KOPT-K1 (cell line): ENCODE data around the gene HOXB6.

Source experiments
- H3K27ac ChIP-seq: fragments of 200-600 bp; sonication (generic); 2 replicates; pipeline ENCODE4 v1.5.1; 2016; ENCODE audit warnings: antibody characterized with exemption, mild to moderate bottlenecking, low read depth, low read length; ENCODE audit not compliant: poor library complexity, severe bottlenecking
- H3K36me3 ChIP-seq: fragments of 200-600 bp; sonication (generic); 2 replicates; pipeline ENCODE4 v1.5.1; 2017; ENCODE audit warnings: antibody characterized with exemption, mild to moderate bottlenecking, low read length, moderate library complexity; ENCODE audit not compliant: insufficient read depth
- H3K9me3 ChIP-seq: fragments of 200-600 bp; sonication (generic); 2 replicates; pipeline ENCODE4 v1.5.1; 2017; ENCODE audit warnings: antibody characterized with exemption, low read length, mild to moderate bottlenecking; ENCODE audit not compliant: insufficient read depth, poor library complexity, severe bottlenecking

HOXB6 gene

DNA sequence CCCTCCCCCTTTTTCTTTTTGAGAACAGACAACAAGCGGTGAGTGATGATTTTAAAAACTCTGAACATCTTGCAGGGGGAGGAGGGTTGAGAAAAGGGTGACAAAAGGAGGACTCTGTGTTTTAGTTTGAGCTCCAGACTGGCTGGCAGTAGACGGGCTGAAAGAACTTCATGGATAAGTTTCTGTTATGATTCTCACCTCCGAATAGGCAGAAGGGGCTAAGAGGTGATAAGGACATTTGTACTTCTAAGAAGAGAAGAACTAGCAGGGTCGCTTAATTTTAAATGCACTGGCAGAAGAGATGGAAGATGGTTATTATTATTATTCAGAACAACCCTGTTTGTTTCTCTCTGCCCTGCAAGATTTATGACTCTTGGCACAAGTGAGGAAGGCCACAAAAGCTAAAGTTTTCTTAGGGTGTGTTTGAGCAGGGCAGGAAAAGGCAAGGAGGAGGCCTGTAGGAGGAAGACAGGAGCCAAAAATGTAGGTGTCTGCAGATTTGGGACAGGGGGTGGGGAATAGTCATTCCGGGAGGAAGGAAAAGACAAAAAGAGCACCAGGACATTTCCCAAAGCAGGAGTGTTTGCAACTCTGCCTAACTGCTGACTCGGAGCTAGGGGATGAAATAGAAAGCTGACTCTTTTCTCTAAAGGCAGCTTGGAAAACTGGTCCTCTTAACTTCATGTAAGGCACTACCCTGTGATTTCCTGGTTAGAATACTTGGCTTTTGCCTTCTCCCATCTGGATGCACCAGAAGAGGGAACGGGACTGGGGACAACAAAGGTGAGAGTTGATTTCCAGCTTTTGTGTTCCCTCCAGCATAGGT is 48.0 kb downstream of the HOXB6 start:
- Histone ChIP-seq H3K27ac (no peak overlapping the region), H3K36me3 (peaks cover 4% of the 10 kb centered on the region; the same call in 1 of the 2 replicates)

DNA sequence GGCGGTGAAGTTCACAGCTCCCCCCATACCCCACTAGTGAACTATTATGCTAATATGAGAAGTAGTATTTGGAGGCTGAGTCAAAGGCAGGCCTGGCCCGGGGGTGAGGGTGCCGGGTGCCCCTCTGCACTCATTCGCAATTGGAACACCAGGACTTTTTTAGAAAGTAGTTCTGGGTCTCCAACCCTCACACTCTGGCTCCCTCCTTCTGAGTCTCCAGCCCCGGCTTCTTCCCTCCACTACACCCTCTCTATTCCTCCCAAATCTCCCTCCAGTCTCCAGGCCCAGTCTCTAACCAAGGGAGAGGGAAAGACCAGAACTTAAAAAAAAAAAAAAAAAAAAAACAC is 48.6 kb downstream of the HOXB6 start:
- Histone ChIP-seq H3K36me3 (peaks cover 7% of the 10 kb centered on the region; the same call in 1 of the 2 replicates), H3K9me3 (no peaks in the 10 kb centered on the region), H3K27ac (no peak overlapping the region)

More for the DNA sequence above, 48.0 kb downstream of the HOXB6 start:
- no peaks in the 10 kb centered on the region for H3K9me3 ChIP-seq

DNA sequence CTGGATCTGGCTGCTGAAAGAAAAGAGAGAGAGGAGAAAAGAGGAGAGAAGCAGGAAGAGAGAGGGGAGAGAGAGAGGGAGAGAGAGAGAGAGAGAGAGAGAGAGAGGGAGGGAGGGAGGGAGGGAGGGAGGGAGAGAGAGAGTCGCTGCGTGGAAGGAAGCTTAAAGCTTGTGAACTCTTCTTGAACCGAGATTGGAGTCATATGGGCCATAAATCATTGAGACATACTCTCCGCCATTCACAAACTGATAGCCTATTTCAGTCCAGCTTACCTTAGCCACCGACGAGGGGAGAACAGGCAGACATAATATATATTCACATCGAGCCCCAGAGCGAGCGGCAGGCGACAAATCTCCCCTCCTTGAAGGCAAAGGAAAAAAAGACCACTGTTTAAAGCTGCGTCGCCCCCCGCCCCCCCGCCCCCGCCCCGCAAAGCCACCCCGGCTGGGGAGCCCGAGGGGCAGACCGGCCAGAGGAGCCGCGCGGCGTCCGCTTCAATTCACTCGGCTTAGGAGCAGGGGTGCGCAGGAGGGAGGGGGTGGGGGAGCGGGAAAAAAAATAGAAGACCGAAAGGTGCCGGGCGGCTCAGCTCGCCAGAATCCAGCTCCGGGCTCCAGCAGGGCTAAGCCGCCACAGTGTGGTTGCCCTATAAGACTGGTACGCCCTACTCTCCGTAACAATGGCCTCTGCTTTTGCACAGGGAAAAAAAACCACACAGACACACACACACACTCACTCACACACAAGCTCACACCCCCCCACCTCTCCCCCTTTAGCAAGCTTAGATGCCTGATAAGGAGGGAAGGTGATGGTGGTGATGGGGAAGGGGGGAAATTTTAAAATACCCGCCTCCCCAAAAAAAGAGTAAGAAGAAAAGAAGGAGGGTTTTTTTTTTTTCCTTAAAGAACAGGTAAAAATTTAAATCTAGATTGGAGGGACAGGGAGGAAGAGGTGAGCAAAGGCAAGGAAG is 49.2 kb downstream of the HOXB6 start:
- no peaks in the 10 kb centered on the region for H3K9me3 ChIP-seq
- H3K36me3 ChIP-seq: peaks cover 9% of the 10 kb centered on the region; the same call in 1 of the 2 replicates
- no peak overlapping the region for H3K27ac ChIP-seq

DNA sequence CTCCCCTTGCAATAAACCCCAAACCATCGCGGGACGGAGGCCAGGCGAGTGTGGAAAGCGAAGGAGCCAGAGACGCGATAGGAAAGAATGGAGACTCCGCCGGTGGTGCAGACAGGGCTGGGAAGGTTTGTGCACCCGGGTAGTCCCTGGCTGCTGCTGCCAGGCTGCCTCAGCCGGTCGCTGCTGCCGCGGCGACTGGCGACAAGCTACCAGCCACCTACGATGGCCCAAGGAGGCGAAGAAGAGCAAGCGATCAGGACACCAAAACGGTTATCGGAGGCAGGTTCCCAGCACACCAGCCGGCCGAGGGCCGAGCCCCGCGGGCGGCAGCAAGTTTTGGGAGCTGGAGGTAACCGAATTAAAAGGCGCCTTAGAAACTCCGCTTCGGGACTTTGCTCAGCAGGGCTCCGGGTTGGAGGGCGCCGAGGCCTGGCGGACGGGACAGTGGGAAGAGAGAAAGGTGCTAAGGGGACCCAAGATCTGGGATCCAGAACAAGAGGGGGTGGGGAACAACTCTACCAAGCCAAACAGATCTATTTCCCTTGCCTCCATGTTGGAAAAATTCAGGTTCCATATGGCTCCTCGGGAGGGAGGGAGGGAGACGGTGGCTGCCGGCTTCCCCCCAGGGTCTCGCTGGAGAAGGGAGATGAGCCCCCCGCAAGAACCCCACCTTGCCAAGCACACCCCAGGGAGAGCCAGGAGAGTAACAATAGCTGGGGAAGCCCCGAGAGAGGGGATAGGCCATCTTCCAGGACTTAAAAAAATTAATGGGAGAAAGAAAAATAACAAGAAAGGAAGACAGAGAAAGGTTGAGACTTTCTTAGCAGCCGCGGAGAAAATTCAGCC is 50.2 kb downstream of the HOXB6 start:
- peaks cover 18% of the 10 kb centered on the region for H3K36me3 ChIP-seq
- H3K9me3 ChIP-seq: no peaks in the 10 kb centered on the region
- no peak overlapping the region for H3K27ac ChIP-seq

DNA sequence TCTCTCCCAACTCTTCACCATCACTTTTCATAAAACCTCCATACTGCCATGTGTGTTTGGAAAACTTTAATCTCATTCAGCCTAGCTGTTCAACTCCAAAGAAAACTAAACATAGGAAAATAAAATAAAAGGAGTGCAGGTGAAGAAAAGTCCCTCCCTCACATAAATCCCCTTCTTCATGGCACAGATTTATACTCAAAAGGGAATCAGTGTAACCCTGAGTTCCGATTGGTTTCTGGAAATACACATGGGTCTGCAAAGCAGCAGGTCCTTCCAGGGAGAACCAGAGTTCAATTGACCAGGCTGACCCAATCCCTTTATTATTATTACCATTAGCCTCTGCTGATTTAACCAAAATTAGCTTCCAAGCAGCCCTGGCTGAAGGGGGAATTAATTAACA is 51.0 kb downstream of the HOXB6 start:
- no peak overlapping the region for H3K27ac ChIP-seq
- H3K36me3 ChIP-seq: peaks cover 18% of the 10 kb centered on the region
- no peaks in the 10 kb centered on the region for H3K9me3 ChIP-seq

DNA sequence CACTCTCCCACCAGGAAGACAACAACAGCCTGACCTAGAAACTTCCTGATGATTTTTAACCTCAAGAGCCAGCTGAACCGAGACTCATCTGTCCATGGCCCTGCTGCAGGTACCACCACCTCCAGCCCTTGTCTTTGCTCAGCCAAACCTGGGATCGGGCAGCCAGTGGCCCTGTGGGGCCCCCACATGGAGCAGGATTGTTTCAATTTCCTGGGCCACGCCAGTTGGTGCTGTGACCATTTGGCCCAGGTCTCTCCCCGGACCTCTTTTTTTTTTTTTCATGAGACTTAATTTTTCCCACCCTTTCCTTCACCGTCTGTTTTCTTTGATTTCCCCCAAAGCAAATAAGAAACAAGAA is 51.6 kb downstream of the HOXB6 start:
- H3K36me3 ChIP-seq: peaks cover 18% of the 10 kb centered on the region

DNA sequence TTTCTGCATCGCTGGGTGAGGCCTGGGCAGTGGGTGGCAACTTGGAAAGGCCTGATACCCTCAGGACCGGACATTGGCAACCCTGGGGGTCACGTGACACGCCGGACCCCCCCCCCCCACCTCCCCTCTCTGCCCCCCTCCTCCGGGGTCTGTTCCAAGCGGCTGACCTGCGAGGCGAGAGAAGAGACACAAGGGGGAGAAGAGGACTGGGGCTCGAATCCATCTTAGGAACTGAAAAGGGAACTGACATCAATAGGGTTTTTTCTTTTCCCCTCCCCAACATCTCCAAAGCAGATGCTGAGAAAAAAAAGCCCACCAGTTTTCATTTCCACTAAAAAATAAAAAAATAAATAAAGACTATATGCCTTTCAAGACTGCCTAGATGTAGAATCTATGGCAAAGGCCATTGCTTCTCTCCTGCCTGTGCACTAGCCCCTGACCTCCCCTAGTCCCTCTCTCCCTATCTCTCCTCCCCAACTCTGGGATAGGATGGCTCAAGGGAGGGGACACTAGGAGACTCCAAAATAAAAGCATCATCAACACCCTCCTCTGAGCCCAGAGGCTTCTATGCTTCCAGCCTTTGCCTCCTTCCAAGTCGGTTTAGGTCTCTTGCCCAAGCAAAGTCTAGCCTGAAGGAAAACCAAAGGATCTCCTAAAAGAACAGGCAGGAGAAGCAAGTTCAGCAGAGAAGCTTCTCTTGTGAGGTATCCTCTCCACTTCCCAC is 52.2 kb downstream of the HOXB6 start:
- H3K27ac ChIP-seq: no peak overlapping the region
- H3K36me3 ChIP-seq: peaks cover 18% of the 10 kb centered on the region

More for the DNA sequence above, 51.6 kb downstream of the HOXB6 start:
- no peaks in the 10 kb centered on the region for H3K9me3 ChIP-seq
- no peak overlapping the region for H3K27ac ChIP-seq

DNA sequence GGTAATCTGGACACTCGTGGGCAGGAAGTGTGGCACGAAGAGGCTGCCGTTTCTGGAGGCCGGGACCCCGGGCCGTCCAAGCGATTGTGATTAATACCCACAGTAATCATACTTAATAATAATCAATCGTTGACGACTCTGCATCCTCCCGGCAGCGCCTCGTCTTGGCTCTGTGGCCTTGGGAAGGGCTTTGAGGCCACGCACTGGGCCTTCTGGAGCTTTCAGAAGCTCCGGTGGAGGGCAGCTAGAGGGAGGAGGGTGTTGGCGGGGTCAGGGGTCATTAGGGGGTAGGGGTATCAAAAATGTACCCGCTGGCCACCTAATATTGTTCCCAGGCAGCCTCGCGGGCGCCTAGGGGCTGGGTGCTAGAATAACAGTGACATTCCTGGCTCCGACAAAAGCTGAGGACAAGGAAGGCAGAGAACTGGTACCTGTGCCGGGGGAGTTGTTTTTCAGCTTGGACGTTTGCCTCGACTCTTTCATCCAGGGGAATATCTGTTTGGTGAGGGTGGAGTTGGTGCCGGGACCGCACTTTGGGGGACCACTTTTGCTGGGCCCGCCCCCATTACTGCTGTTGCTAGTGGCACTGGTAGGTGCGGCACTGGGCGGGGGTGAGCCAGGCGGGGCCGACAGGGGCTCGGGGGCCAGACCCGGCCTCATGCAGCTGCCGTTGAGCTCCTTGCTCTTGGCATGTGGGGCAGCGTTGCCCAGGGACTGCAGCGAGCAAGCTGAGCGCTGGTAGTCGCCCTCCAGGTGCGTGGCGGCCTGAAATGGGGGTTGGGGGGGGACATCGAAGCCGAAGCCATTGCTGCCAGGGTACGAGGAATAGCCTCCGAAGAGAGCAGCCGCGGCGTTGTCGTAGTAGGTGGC is 53.0 kb downstream of the HOXB6 start:
- Histone ChIP-seq H3K9me3 (no peaks in the 10 kb centered on the region), H3K27ac (no peak overlapping the region), H3K36me3 (peaks cover 18% of the 10 kb centered on the region)

More for the DNA sequence above, 52.2 kb downstream of the HOXB6 start:
- H3K9me3 ChIP-seq: no peaks in the 10 kb centered on the region

DNA sequence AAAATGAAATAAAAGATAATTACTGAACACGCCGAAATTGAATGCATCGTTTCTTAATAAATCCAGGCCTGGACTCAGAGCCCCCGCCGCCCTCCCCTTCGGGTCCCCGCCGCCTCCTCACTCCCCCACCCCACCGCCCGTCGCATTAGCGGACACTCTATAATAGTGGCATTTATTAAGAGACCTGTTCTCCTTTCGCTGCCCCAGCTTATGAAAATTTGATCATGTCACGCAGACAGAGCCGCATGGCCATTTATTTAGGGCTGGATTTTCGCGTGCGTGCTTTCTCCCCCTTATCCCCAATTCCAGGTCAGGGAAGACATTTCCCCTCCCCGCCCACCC is 53.6 kb downstream of the HOXB6 start:
- Histone ChIP-seq H3K36me3 (peaks cover 18% of the 10 kb centered on the region), H3K9me3 (no peaks in the 10 kb centered on the region), H3K27ac (no peak overlapping the region)

DNA sequence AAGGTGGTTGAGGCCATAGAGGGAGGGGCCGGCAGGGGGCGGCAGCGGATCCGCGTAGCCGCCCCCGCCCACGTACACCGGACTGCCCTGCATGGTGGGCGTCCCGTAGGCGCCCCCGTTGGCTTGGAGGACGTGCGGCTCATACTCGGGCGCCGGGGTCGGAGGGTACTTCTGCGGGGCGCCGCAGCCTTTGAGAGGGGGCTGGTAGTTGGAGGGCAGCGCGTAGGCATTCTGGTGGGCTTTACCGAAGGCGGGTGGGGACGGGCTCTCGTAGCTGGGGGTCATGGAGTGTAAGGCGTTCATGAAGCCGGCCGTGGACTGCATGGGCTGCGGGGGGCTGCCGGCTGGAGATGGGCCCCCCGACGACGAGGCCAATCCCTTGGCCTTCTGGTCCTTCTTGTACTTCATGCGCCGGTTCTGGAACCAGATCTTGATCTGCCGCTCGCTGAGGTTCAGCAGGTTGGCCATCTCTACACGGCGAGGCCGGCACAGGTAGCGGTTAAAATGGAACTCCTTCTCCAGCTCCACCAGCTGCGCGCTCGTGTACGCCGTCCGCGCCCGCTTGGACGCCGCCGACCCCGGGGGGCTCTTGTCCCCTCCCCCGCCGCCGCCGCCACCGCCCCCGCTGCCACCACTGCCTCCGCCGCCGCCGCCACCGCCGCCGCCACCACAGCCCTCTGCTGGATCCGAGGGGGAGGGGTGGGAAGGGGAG is 54.1 kb downstream of the HOXB6 start:
- Histone ChIP-seq H3K27ac (no peak overlapping the region), H3K36me3 (peaks cover 18% of the 10 kb centered on the region), H3K9me3 (no peaks in the 10 kb centered on the region)

DNA sequence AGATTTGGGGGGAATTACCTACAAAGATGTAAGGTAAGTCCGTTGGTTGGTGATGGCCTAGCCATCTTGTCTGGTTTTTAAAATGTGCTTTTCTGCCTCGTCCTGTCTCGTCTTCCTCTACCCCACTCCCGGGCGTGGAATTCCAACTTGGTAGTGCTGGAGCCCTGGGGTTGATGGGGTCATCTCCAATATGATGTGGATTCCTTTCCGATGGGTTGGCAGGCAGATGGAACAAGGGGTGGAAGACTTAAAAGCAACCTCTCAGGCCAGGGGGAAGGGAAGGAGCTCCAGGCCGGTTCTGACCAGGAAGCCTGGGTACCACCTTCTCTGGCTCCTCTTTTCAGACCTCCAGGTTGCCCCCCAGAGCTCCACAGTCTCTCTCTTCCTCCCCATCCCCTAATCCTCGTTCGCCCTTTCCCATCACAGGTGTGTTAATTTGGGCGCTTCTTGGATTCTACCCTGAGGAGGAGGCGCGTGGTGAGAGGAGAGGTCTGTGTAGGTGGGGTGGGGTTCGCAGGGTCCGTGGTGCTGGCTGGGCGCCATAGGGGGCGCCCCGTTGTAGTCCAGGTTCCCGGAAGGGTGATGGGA is 54.8 kb downstream of the HOXB6 start:
- H3K27ac ChIP-seq: no peak overlapping the region
- H3K36me3 ChIP-seq: peaks cover 18% of the 10 kb centered on the region
- H3K9me3 ChIP-seq: no peaks in the 10 kb centered on the region

DNA sequence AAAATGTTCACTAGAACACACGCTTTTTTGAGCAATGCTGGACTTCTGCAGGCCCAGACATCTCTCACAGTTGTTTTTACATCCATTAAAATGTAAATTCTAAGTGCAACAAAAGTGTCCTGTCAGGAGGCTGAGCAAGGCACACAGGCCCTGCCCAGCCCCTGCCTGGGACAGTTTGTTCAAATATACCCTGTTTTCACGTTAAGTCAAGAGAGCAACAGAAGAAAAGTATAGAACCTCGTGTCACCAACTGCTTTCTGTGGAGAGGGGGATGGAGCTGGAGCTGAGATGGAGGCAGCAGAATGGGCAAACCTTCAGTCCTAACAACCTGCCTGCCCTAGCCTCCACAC is 55.5 kb downstream of the HOXB6 start:
- Histone ChIP-seq H3K36me3 (peaks cover 18% of the 10 kb centered on the region), H3K27ac (no peak overlapping the region), H3K9me3 (no peaks in the 10 kb centered on the region)
